GM21825 (cell line): ENCODE results near the gene LDHAL6B.

Source experiments
- ATAC-seq: cut with Tn5 transposase; IDR thresholded peaks from one replicate; pipeline ENCODE4 v1.9.1; 2021; ENCODE audit warnings: mild to moderate bottlenecking, moderate library complexity; ENCODE audit not compliant: unreplicated experiment

The LDHAL6B gene

GRCh38 chr15:59249816-59250215 is 43.2 kb downstream of the LDHAL6B start:
- no peak for ATAC-seq

- no peak for ATAC-seq
Measured at GRCh38 chr15:59250249-59250648, 43.6 kb downstream of the LDHAL6B start.

- ATAC-seq: peak; percentile 47
Measured at GRCh38 chr15:59251001-59251845, 44.6 kb downstream of the LDHAL6B start.

GRCh38 chr15:59252137-59252536 is 45.5 kb downstream of the LDHAL6B start:
- ATAC-seq: no peak

GRCh38 chr15:59255680-59256336 is 49.2 kb downstream of the LDHAL6B start:
- ATAC-seq: no peak

GRCh38 chr15:59256482-59256881 is 49.8 kb downstream of the LDHAL6B start:
- ATAC-seq: no peak

- ATAC-seq: no peak
Measured at GRCh38 chr15:59257140-59257539, 50.5 kb downstream of the LDHAL6B start.
